GM20000 (cell line): Measurements from ENCODE around the gene NUPR1.
"Not testable (repeated sequence)": the region's sequence is repeated elsewhere in the genome, so short reads cannot be mapped to it uniquely, and the experiment has no call there.

Source experiments
- DNase-seq: peaks from one replicate; pipeline ENCODE4 v3.0.0; 2012; ENCODE audit warnings: low spot score
- TF ChIP-seq, protein P1 (sequence below): IDR thresholded peaks from 2 replicates; pipeline ENCODE4 v1.5.1; 2012; ENCODE audit warnings: mild to moderate bottlenecking, control low read depth; ENCODE audit errors: extremely low read depth, missing control alignments

NUPR1 gene

GRCh38 chr16:28573738-28574718, 35.3 kb upstream of the NUPR1 start:
- no peak for DNase-seq

DNA sequence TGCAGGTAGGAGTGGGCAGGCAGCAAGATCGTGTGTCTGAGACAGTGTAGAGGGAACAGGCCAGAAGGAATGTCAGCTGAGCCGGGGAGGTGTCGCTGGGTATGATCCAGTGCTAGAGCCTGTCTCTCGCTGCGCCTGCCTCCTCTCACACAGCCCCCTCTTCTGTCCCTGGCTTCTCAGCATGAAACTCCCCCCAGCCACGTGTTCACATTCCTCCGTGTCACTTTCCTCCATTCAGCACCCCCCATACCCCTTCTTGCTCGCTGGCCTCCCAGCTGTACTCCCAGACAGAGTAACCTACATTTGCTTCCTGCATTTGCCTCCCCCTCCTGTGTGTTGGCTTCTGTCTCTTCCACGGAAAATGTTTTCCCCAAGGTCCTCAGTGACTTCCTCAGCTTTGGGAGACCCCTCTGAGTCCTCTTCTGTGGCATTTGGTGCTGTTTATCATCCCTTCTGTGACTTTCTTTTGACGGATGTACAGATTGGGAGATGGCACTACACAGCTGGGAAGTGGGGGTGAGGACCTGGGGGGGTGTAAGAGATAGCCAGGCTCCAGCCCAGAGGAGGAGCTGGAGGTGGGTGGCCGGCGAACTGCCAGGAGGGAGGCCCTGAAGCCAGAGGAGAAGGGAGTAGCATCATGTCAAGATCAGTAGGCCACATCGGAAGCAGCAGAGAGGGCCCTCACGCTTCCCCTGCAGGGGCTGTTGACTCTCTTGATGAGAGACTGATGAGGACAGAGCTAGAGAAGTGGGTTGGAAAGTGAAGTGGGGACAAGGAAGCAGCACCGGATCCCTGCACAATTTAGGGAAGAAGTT, 34.1 kb upstream of the NUPR1 start:
- TF ChIP-seq, protein P1, sequence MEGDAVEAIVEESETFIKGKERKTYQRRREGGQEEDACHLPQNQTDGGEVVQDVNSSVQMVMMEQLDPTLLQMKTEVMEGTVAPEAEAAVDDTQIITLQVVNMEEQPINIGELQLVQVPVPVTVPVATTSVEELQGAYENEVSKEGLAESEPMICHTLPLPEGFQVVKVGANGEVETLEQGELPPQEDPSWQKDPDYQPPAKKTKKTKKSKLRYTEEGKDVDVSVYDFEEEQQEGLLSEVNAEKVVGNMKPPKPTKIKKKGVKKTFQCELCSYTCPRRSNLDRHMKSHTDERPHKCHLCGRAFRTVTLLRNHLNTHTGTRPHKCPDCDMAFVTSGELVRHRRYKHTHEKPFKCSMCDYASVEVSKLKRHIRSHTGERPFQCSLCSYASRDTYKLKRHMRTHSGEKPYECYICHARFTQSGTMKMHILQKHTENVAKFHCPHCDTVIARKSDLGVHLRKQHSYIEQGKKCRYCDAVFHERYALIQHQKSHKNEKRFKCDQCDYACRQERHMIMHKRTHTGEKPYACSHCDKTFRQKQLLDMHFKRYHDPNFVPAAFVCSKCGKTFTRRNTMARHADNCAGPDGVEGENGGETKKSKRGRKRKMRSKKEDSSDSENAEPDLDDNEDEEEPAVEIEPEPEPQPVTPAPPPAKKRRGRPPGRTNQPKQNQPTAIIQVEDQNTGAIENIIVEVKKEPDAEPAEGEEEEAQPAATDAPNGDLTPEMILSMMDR, result no peak
- no peak for DNase-seq

More at GRCh38 chr16:28573738-28574718, 35.3 kb upstream of the NUPR1 start:
- TF ChIP-seq, protein P1, result no peak

GRCh38 chr16:28569968-28570752, 31.4 kb upstream of the NUPR1 start:
- TF ChIP-seq, protein P1, result no peak
- no peak for DNase-seq

- no peak for DNase-seq
- TF ChIP-seq, protein P1, result no peak
Observed at GRCh38 chr16:28569021-28569420, 30.2 kb upstream of the NUPR1 start.

GRCh38 chr16:28567292-28567691, 28.5 kb upstream of the NUPR1 start:
- TF ChIP-seq, protein P1, result no peak
- DNase-seq, result no peak

GRCh38 chr16:28566233-28566925, 27.6 kb upstream of the NUPR1 start:
- not testable (repeated sequence) for DNase-seq

DNA sequence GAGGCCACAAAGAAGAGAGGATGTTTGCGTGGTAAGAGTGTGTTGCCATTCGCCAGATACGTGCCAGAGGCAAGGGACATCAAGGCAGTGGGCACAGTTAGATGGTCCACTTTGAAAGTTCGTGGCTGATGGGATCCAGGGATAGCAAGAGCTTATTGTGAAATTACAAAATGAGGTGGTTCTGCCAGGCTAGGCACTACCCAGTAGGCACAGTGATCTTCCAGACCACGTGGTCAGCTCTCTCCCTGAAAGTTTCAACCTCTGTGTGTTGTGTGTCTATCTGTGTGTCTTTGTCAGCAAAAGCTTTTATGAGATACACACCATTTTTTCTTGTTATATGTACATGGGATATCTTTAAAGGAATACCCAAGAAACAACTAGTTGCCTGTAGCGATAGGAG, 24.4 kb upstream of the NUPR1 start:
- TF ChIP-seq, protein P1, result no peak

More for the DNA sequence above, 24.4 kb upstream of the NUPR1 start:
- no peak for DNase-seq
